BJ (cell line): ENCODE results near the gene DLGAP1. TPM values are rescaled to one million over a fixed set of nuclear protein-coding genes. Genes with fewer than 3 reads are reported as not detected.
"Not testable (repeated sequence)": the region's sequence is repeated elsewhere in the genome, so short reads cannot be mapped to it uniquely, and the experiment has no call there.

Source experiments
- CTCF ChIA-PET: fragments of 350-600 bp; formaldehyde crosslinking; extraction: SDS; loops from one replicate; lab custom pipeline; 2021; ENCODE audit warnings: antibody characterized with exemption, inconsistent platforms; lab: Yijun Ruan, JAX
- POLR2A ChIA-PET: fragments of 300-600 bp; sonication (Branson Sonifier 250); formaldehyde crosslinking; extraction: SDS; loops from one replicate; lab custom pipeline; 2021; ENCODE audit warnings: antibody characterized with exemption; lab: Charles Lee
- DNase-seq: peaks from one replicate; pipeline ENCODE4 v3.0.0-alpha.2; 2011; ENCODE audit warnings: low read depth
- H3K27me3 ChIP-seq: 2 replicates; pipeline ENCODE4 v1.6.0; 2011; ENCODE audit warnings: low read length; ENCODE audit not compliant: control insufficient read depth, insufficient read depth
- H3K36me3 ChIP-seq: 2 replicates; pipeline ENCODE4 v1.5.1; 2011; ENCODE audit warnings: low read length; ENCODE audit not compliant: control insufficient read depth, insufficient read depth
- H3K4me3 ChIP-seq: 2 replicates; pipeline ENCODE4 v1.5.1; 2011; ENCODE audit warnings: low read depth, mild to moderate bottlenecking, control low read depth, low read length
- polyA plus RNA-seq: library from polyadenylated mRNA; depleted of rRNA; stranded (reverse); fragments of >200 nt; gene quantifications from 2 replicates; pipeline ENCODE4 v1.2.3, GENCODE V29; 2011
- TF ChIP-seq, protein P1 (sequence below): IDR thresholded peaks from 2 replicates; pipeline ENCODE4 v1.5.1; 2011; ENCODE audit warnings: low read depth, mild to moderate bottlenecking, control low read depth, inconsistent platforms, low read length, moderate library complexity; ENCODE audit not compliant: insufficient read depth

Gene DLGAP1
- polyA plus RNA-seq, 1 experiment, result 0.02 TPM

DNA sequence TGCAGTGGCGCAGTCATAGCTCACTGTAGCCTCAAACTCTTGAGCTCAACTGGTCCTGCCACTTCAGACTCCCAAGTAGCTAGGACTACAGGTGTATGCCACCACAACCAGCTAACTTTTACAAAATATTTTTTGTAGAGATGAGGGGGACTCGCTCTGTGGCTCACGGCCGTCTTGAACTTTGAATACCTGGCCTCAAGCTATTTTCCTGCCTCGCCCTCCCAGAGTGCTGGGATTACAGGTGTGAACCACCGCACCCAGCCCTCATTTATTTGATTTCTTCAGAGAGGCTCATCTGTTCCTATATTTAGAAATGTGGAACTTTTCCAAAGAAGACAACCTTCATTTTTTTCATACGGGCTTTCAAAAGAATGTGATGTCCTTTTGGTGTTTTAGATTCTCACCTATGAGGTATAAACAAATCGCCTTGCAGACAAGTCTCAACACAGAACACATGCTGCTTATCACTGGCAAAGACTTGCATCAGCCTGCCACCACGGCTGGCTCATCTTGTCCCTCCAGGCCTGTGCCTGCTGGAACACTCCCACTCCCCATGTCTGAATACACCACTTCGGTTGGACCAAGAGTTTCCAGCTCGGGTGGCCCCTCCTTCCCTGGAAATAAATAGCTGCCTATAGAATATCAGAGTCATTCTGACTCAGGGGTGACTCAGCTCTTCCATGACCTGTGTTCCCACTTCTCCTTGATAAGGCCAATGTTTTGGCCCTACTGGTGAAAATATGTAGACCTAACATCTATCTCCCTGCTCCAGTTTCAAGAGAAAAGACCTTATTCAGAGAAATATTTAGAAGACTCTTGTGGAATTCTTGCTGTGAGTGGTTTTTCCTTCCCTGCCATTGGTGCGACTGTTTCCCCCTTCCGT is 802.5 kb downstream of the DLGAP1 start:
- no peak overlapping the region for H3K4me3 ChIP-seq
- no peaks in the 10 kb centered on the region for H3K27me3 ChIP-seq
- ChIA-PET POLR2A (no interaction called here), CTCF (interaction anchor here (0.6 to 2.2 kb wide), 3 partner anchors 11 to 342 kb away, joined by 3 to 8 read pairs (median 3); no protein-coding TSS in a partner anchor)
- no peaks in the 10 kb centered on the region for H3K36me3 ChIP-seq
- TF ChIP-seq, protein P1, sequence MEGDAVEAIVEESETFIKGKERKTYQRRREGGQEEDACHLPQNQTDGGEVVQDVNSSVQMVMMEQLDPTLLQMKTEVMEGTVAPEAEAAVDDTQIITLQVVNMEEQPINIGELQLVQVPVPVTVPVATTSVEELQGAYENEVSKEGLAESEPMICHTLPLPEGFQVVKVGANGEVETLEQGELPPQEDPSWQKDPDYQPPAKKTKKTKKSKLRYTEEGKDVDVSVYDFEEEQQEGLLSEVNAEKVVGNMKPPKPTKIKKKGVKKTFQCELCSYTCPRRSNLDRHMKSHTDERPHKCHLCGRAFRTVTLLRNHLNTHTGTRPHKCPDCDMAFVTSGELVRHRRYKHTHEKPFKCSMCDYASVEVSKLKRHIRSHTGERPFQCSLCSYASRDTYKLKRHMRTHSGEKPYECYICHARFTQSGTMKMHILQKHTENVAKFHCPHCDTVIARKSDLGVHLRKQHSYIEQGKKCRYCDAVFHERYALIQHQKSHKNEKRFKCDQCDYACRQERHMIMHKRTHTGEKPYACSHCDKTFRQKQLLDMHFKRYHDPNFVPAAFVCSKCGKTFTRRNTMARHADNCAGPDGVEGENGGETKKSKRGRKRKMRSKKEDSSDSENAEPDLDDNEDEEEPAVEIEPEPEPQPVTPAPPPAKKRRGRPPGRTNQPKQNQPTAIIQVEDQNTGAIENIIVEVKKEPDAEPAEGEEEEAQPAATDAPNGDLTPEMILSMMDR, result peak; percentile 8; the same call in 1 of the 2 replicates
- peak; percentile 63 for DNase-seq

DNA sequence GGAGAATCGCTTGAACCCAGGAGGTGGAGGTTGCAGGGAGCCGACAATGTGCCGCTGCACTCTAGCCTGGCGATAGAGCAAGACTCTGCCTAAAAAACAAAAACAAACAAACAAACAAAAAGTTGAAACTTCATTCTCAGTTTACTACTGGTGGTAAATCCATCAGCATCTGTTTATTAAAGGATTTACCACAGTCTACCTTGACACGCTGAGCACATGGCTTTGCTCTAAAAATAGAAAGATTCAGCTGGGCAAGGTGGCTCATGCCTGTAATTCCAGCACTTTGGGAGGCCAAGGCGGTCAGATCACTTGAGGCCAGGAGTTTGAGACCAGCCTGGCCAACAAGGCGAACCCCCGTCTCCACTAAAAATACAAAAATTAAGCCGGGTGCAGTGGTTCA is 803.8 kb downstream of the DLGAP1 start:
- TF ChIP-seq, protein P1, result no peak
- ChIA-PET POLR2A (no interaction called here), CTCF (interaction anchor here (1.7 kb wide), 1 partner anchor 57 kb away, joined by 3 read pairs; no protein-coding TSS in a partner anchor)
- no peak for DNase-seq
- Histone ChIP-seq H3K27me3 (no peaks in the 10 kb centered on the region), H3K4me3 (no peak overlapping the region), H3K36me3 (no peaks in the 10 kb centered on the region)

DNA sequence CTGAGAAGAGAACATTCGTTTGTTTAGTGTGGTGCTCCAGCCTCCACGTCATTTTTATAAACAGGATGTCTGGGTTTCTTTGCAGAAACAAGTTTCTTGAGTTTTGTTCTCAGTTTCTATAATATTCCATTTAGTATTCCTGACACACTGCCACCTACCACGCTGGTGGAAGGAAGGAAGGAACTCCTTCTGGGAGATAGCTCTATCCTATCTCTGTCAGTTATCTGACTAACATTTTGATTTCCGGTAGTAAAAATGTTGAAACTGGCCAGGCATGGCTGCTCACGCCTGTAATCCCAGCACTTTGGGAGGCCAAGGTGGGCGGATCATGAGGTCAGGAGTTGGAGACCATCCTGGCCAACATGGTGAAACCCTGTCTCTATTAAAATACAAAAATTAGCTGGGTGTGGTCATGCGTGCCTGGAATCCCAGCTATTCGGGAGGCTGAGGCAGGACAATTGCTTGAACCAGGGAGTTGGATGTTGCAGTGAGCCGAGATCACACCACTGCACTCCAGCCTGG is 804.5 kb downstream of the DLGAP1 start:
- not testable (repeated sequence) for DNase-seq

DNA sequence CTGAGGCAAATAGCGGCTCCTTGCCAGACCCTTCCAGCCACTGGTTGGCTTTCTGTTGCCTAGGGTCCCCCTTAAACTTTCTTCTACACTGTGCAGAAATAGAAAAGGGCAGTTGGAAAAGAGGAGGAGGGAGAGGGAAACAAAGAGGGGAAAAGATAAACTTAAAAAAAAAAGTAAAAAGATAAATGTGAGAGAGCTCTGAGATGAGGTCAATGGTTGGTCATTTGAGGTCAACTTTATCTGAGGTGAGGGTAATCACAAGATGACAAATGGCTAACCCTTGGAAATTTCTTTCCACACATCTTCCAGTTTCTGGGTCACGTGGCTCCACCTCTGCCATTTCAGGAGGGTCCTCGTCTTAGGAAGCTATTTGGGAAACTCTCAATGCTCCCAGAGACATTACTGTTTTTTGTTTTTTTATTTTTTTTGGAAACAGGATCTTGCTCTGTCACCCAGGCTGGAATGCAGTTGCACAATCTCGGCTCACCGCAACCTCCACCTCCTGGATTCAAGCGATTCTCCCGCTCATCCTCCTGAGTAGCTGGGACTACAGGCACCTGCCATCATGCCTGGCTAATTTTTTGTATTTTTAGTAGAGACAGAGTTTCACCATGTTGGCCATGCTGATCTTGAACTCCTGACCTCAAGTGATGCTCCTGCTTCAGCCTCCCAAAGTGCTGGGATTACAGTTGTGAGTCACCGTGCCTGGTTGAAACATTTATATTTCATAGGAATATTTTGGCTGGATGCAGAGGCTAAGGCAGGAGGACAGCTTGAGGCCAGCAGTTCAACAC is 805.3 kb downstream of the DLGAP1 start:
- TF ChIP-seq, protein P1, result no peak
- Histone ChIP-seq H3K27me3 (no peaks in the 10 kb centered on the region), H3K36me3 (no peaks in the 10 kb centered on the region), H3K4me3 (no peak overlapping the region)
- CTCF ChIA-PET, result interaction anchor here (0.6 to 2.6 kb wide), 4 partner anchors 10 to 384 kb away, joined by 3 to 13 read pairs (median 4); no protein-coding TSS in a partner anchor
- DNase-seq, result no peak
- POLR2A ChIA-PET, result no interaction called here

More for the DNA sequence above, 804.5 kb downstream of the DLGAP1 start:
- CTCF ChIA-PET, result interaction anchor here (0.6 to 2.6 kb wide), 3 partner anchors 15 to 384 kb away, joined by 3 to 13 read pairs (median 3); no protein-coding TSS in a partner anchor
- H3K36me3 ChIP-seq, POLR2A ChIA-PET, H3K27me3 ChIP-seq, H3K4me3 ChIP-seq: not testable (repeated sequence)

DNA sequence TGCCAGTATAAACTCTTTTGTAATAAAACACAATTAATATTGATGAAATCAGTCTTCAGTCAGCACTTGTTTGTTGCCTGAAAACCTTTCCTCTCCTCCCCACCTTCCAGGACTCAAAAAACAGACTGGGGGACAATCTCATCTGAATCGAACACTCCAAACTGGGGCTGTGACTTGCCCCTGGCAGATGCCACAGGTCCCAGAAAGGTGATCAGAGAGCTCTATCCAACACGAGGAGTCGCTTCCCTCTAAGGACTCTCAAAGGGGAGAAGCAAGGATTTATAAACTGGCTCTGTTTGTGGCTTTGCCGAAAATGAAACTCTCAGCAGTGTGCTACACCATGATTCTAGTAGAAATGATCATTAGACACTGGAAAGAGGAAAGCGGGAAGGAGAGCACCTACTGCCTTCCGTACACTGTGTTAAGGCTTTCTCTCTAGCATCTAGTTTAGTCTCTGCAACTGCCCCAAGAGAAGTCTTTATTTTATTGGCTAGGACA is 805.9 kb downstream of the DLGAP1 start:
- DNase-seq, result no peak
- TF ChIP-seq, protein P1, result no peak
- CTCF ChIA-PET, result interaction anchor here (1.4 to 2.6 kb wide), 2 partner anchors 10 to 16 kb away, joined by 4 to 13 read pairs; no protein-coding TSS in a partner anchor
- H3K27me3 ChIP-seq, result no peaks in the 10 kb centered on the region
- H3K36me3 ChIP-seq, result no peaks in the 10 kb centered on the region
- POLR2A ChIA-PET, result no interaction called here
- H3K4me3 ChIP-seq, result no peak overlapping the region
